Esophagus muscularis mucosa (tissue), 3 donors: ENCODE measurements around the gene ATP10A.

Source experiments
- POLR2A ChIP-seq: fragments of 450-650 bp; IDR thresholded peaks from one replicate; pipeline ENCODE4 v1.6.1; 2017; ENCODE audit warnings: antibody characterized with exemption, moderate library complexity, mild to moderate bottlenecking, low read depth
- POLR2AphosphoS5 ChIP-seq, 2 donors: sonication (generic); formaldehyde crosslinking; IDR thresholded peaks; one replicate each; pipeline ENCODE4 v1.6.1; 2017; ENCODE audit warnings: antibody characterized with exemption in 2 of 2
- TF ChIP-seq, protein P1 (sequence below), 3 experiments: fragments of 200-600 bp in 2 of 3; fragments of 450-650 bp in 1 of 3; sonication (generic) in 2 of 3; IDR thresholded peaks; one replicate each; pipeline ENCODE4 v1.5.1; 2017 to 2019; ENCODE audit warnings: antibody characterized with exemption in 3 of 3, mild to moderate bottlenecking in 2 of 3, moderate library complexity in 1 of 3

DNA sequence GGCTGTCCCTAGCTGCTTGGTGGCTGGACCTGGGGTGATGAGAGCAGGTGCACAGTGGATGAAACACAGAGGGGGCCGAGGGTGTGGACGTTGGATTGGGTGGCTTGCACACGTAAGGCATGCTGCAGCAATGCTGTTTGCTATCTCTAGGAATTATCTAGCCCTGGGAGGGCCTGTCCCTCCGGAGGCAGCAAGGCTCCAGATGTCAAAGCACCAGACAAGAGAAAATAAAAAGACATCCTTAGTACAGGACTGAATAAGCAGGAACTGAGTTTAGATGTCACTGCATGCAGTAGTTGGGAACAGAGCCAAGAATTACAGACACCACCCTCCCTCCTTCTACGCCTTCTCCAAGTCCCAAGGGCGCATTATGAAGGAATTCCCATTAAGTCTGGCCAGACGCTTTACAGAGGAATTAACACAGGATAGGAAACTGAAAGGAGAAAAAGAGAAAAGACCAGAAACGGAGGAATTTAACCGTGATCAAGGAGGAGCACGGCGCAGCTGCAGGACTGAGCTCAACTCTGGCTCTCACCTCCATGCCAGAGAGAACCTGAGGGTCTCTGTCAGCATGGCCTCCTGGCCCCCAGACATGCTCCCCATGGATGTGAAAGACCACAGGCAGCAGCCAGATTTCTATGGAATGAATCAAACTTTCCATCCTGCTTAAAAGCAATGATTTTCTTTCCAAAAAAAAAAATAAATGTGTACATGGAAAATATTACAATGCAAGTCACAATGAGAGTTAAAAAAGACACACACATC lies 13.8 kb downstream of the ATP10A start:
- no peak for TF ChIP-seq POLR2A
- TF ChIP-seq, protein P1, sequence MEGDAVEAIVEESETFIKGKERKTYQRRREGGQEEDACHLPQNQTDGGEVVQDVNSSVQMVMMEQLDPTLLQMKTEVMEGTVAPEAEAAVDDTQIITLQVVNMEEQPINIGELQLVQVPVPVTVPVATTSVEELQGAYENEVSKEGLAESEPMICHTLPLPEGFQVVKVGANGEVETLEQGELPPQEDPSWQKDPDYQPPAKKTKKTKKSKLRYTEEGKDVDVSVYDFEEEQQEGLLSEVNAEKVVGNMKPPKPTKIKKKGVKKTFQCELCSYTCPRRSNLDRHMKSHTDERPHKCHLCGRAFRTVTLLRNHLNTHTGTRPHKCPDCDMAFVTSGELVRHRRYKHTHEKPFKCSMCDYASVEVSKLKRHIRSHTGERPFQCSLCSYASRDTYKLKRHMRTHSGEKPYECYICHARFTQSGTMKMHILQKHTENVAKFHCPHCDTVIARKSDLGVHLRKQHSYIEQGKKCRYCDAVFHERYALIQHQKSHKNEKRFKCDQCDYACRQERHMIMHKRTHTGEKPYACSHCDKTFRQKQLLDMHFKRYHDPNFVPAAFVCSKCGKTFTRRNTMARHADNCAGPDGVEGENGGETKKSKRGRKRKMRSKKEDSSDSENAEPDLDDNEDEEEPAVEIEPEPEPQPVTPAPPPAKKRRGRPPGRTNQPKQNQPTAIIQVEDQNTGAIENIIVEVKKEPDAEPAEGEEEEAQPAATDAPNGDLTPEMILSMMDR (IDR thresholded peaks at IDR 0.05) = no peak
- TF ChIP-seq POLR2AphosphoS5 (IDR thresholded peaks at IDR 0.05) = peak; percentile 21 to 52
